ENCODE measurements around the gene MDC1. TPM values are rescaled to one million over a fixed set of nuclear protein-coding genes. Genes with fewer than 3 reads are reported as not detected.

The MDC1 gene
- total RNA-seq, 1 donor: 14.0 TPM

- DNase-seq (ENCODE audit: low read depth in 2 of 3, low spot score in 2 of 3): no peak
Observed at GRCh38 chr6:30654798-30655742, 62.0 kb downstream of the MDC1 start.

GRCh38 chr6:30651143-30651542 lies 65.9 kb downstream of the MDC1 start:
- DNase-seq (ENCODE audit: low read depth in 2 of 3, low spot score in 2 of 3): no peak

Small RNA genes within 50 kb of the gene (small RNA-seq; reads per million reads assigned to genes)
- not detected for gene RF00019
- not detected for gene RN7SL353P

Other genes with a start within 250 kb of the MDC1 start
- gene HLA-E, start 227.8 kb downstream of the MDC1 start, total RNA-seq: 1,118 TPM
- 46.6 TPM for gene GNL1, start 160.8 kb downstream of the MDC1 start, total RNA-seq
- gene PRR3, start 160.0 kb downstream of the MDC1 start, total RNA-seq: 14.5 TPM
- gene ABCF1, start 145.8 kb downstream of the MDC1 start, total RNA-seq: 40.7 TPM
- gene PPP1R10, start 100.0 kb downstream of the MDC1 start, total RNA-seq: 71.9 TPM
- gene MRPS18B, start 99.4 kb downstream of the MDC1 start, total RNA-seq: 81.1 TPM
- 11.0 TPM for gene ATAT1, start 90.4 kb downstream of the MDC1 start, total RNA-seq
- gene C6orf136, start 70.1 kb downstream of the MDC1 start, total RNA-seq: 12.9 TPM
- gene DHX16, start 44.3 kb downstream of the MDC1 start, total RNA-seq: 42.3 TPM
- gene PPP1R18, start 30.6 kb downstream of the MDC1 start, total RNA-seq: 53.3 TPM
- gene NRM, start 26.3 kb downstream of the MDC1 start, total RNA-seq: 9.4 TPM
- 446 TPM for gene TUBB, start 3.1 kb upstream of the MDC1 start, total RNA-seq
- gene FLOT1, start 25.4 kb upstream of the MDC1 start, total RNA-seq: 50.6 TPM
- 4.3 TPM for gene IER3, start 27.3 kb upstream of the MDC1 start, total RNA-seq
- 3.0 TPM for gene DDR1, start 167.2 kb upstream of the MDC1 start, total RNA-seq
- 19.1 TPM for gene GTF2H4, start 190.9 kb upstream of the MDC1 start, total RNA-seq
- gene VARS2, start 197.0 kb upstream of the MDC1 start, total RNA-seq: 15.9 TPM
- gene SFTA2, start 214.9 kb upstream of the MDC1 start, total RNA-seq: not detected
- gene MUCL3, start 223.7 kb upstream of the MDC1 start, total RNA-seq: not detected

Data from hematopoietic multipotent progenitor cell (in vitro differentiated cells).